ENCODE data around the gene TBC1D4.

TBC1D4 gene

GRCh38 chr13:75418186-75418843, 63.7 kb downstream of the TBC1D4 start:
- DNase-seq (ENCODE audit: low read depth in 2 of 2) = no peak

DNA sequence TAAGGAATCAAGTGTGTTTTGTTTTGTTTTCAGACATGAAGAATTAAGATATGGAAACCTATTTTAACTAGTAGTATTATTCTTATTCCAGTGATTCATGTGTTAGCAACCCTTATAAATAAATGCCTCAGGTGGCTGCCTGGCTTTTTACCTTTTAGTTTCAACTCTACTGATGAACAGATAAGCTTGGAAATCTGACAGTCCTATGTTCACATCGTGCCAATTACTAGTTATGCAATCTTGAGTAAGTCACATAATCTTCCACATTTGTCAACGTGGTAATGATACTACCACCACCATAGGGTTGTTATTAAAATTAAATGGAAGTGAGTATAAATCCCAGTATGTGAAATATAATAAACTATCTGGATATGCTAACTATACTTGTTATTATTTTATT, 64.3 kb downstream of the TBC1D4 start:
- DNase-seq (ENCODE audit: low read depth in 2 of 2) = no peak

- no peak for DNase-seq (ENCODE audit: low read depth in 2 of 2)
These were observed 65.0 kb downstream of the TBC1D4 start for GRCh38 chr13:75417012-75417384.

GRCh38 chr13:75416327-75417011, 65.5 kb downstream of the TBC1D4 start:
- DNase-seq (ENCODE audit: low read depth in 2 of 2) = no peak

GRCh38 chr13:75415694-75416093, 66.3 kb downstream of the TBC1D4 start:
- no peak for DNase-seq (ENCODE audit: low read depth in 2 of 2)

- DNase-seq (ENCODE audit: low read depth in 2 of 2) = no peak
These were observed 66.8 kb downstream of the TBC1D4 start for GRCh38 chr13:75415171-75415570.

GRCh38 chr13:75414036-75414827, 67.7 kb downstream of the TBC1D4 start:
- no peak for DNase-seq (ENCODE audit: low read depth in 2 of 2)

- no peak for DNase-seq (ENCODE audit: low read depth in 2 of 2)
These were observed 69.9 kb downstream of the TBC1D4 start for GRCh38 chr13:75411924-75412537.

DNA sequence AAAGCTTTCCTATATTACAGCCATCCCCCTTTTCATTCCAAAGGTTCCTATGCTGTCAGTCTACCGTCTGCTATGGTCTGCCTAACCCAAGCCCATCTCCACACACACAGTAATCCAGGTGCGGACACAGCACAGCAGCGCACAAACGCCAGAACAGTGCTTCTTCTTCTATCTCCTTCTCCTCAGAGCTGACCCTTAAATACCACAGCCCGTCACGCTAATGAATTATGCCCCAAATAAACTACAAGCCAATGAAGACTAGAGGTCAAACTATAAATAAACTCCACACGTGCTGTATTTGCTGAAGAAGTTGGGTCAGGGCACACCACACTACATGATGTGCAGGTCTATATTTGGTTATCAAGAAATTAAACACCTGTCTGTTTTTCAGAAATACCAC, 71.8 kb downstream of the TBC1D4 start:
- no peak for DNase-seq (ENCODE audit: low read depth in 2 of 2)

GRCh38 chr13:75407998-75408397, 74.0 kb downstream of the TBC1D4 start:
- DNase-seq (ENCODE audit: low read depth in 2 of 2) = no peak

- no peak for DNase-seq (ENCODE audit: low read depth in 2 of 2)
These were observed 74.5 kb downstream of the TBC1D4 start for GRCh38 chr13:75407473-75407872.

DNA sequence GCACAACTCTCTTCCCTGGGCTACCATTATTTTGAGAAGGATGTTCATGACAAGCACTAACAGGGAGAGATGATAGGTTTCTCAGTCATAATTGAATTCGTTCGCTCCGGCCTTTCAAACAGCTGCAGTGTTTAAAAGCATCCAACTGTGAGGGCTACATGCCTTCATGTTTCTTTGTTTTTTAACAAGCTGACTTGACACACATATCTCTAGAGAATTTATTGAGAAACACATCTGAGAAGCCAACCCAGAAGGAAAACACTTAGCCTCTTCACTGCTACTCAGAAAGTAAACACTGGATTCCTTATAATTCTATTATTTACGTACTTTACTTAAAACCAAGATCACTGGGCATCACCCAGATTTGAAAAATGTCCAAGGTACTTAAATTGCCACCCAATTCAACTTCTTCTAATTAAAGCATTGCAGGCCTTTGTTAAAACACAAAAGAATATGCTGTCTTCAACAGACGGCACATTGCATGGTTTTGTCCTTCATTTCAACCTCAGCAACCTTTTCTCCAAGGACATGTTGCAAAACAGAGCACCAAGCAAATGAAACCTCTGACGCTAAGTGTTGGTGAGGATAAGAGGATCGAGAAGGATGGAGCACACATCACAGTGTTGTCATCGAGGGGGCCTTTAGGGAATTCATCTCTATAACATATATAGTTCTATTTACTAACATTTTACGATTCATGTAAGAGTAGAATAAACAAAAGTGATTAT, 75.8 kb downstream of the TBC1D4 start:
- no peak for DNase-seq (ENCODE audit: low read depth in 2 of 2)

DNA sequence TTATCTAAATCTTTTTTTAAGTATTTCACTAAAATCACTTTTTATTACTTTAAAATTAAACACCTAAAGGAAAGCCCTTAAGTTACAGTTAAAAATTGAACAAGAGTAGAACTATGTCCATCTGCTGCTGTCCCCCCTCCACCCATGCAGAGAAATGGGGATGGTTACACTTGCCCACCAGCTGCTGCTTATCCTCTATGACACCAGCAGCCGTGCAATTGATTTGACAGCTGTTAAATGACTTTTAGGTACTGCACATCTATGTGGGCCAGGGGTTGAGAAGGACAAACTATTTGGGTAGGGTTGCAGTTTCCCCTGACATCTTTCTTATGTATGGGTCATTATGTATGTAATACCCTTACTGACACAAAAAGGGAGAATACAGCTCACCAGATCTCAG, 77.2 kb downstream of the TBC1D4 start:
- DNase-seq (ENCODE audit: low read depth in 2 of 2) = no peak

DNA sequence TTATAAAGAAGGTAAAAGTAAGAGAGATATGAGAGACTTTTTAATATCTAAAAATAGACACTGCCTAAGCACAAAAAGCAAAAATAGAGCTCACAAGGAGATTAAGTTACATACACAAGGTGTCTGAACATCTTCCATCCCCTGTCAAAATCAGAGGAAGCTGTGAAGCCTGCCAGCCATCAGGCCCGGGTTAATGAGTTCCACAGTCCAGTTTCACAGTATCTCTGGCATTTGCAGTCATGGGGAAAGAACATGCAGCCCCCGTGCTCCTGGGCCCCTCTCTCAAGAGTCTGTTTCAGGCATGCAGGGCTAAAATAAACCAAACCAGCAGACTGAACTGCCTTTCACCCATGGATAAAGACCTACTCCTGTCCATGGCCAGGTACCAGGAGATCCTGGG, 79.2 kb downstream of the TBC1D4 start:
- no peak for DNase-seq (ENCODE audit: low read depth in 2 of 2)

DNA sequence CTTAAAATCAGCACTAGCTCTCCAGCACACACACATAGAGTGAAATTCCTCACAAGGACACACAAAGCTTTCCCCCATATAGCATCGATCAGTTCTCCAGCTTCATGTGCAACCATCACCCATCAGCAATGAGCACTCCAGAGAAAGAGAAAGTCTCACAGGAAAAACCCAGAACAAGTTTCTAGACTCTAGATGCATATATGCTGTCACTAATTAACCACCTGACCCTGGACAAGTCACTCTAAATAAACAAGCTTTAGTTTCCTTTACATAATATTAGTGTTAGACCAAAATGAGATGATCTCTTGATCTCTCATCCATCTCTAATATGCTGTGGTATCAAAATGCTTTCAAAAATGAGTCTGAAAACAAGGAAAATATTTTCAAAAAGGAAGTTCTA, 81.2 kb downstream of the TBC1D4 start:
- no peak for DNase-seq (ENCODE audit: low read depth in 2 of 2)

DNA sequence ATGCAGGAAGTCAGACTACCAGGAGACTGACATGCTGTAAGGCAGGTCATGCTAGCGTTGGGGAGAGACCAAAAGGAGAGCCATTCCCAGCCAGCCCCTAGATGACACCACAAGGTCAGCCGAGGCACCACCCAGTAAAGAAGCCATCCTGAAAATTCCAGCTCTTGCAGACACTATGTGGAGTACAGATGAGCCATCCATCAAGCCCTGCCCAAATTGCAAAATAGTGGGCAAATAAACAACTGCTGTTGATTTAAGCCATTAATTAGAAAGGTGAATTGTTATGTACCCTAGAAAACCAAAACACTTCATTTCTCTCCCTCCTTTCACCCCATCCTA, 82.1 kb downstream of the TBC1D4 start:
- no peak for DNase-seq (ENCODE audit: low read depth in 2 of 2)

- no peak for DNase-seq (ENCODE audit: low read depth in 2 of 2)
These were observed 82.6 kb downstream of the TBC1D4 start for GRCh38 chr13:75399168-75399878.

- DNase-seq (ENCODE audit: low read depth in 2 of 2) = no peak
These were observed 83.9 kb downstream of the TBC1D4 start for GRCh38 chr13:75398072-75398471.

DNA sequence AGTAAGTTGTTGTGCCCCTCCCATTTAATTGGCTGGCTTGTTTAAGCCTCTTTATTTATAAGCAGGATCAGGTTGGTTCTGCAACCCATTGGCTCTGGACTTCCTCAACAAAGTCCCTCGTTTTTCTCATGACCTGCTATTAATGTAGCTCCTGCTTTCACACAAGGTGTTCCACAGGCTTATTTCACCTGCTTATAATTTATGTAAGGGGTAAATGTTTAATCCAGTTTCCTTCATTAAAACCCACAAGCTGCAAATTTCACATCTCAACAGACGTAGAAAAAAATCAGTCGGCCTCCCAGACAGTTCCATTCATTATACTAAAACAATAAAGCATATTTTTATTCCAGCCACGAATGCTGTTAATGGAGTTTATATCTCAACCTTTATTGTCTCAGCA, 86.1 kb downstream of the TBC1D4 start:
- DNase-seq (ENCODE audit: low read depth in 2 of 2) = no peak

GRCh38 chr13:75395066-75395465, 86.9 kb downstream of the TBC1D4 start:
- DNase-seq (ENCODE audit: low read depth in 2 of 2) = no peak

GRCh38 chr13:75393839-75394520, 88.0 kb downstream of the TBC1D4 start:
- no peak for DNase-seq (ENCODE audit: low read depth in 2 of 2)

Data from activated CD4-positive, alpha-beta T cell treated with anti-CD3 and anti-CD28 coated beads for 24 hours (primary cell).